ENCODE results near the gene MORC2. TPM values are rescaled to one million over a fixed set of nuclear protein-coding genes. Genes with fewer than 3 reads are reported as not detected.

MORC2 gene
- total RNA-seq, 1 experiment from 2014 or later = 38.8 TPM

- H3K27ac Mint-ChIP-seq (ENCODE audit: unreplicated experiment) = no peak overlapping the region
- no peaks in the 10 kb centered on the region for H3K27me3 Mint-ChIP-seq (ENCODE audit: unreplicated experiment)
- H3K36me3 Mint-ChIP-seq (ENCODE audit: insufficient read depth, unreplicated experiment) = no peaks in the 10 kb centered on the region
- H3K4me1 Mint-ChIP-seq (ENCODE audit: low read depth, unreplicated experiment) = no peaks in the 10 kb centered on the region
- H3K9me3 Mint-ChIP-seq (ENCODE audit: low read depth, unreplicated experiment) = no peaks in the 10 kb centered on the region
- intact Hi-C loops (cut with micrococcal nuclease; ENCODE audit: unreplicated experiment) = loop anchor here (5.0 kb wide), 1 partner anchor 128 kb away; no protein-coding TSS in a partner anchor
- TF ChIP-seq CTCF (IDR thresholded peaks at IDR 0.05; ENCODE audit: unreplicated experiment) = no peak
- no peak overlapping the region for H3K4me3 Mint-ChIP-seq (ENCODE audit: low read depth, unreplicated experiment)
- CTCF ChIA-PET = interaction anchor here (0.9 to 1.6 kb wide), 7 partner anchors 18 to 127 kb away, joined by 3 to 11 read pairs (median 3); no protein-coding TSS in a partner anchor
- no peak for DNase-seq
- BruUV-seq (replicated peaks) = no TSS peak
Observed at GRCh38 chr22:30889996-30890480, 78.5 kb downstream of the MORC2 start.

- Mint-ChIP-seq H3K4me1 (ENCODE audit: low read depth, unreplicated experiment) (no peaks in the 10 kb centered on the region), H3K27me3 (ENCODE audit: unreplicated experiment) (no peaks in the 10 kb centered on the region), H3K27ac (ENCODE audit: unreplicated experiment) (no peak overlapping the region), H3K4me3 (ENCODE audit: low read depth, unreplicated experiment) (no peak overlapping the region), H3K9me3 (ENCODE audit: low read depth, unreplicated experiment) (no peaks in the 10 kb centered on the region), H3K36me3 (ENCODE audit: insufficient read depth, unreplicated experiment) (no peaks in the 10 kb centered on the region)
- intact Hi-C loops (cut with micrococcal nuclease; ENCODE audit: unreplicated experiment) = no loop called here
- BruUV-seq (replicated peaks) = no TSS peak
- CTCF ChIA-PET = interaction anchor here (0.7 to 1.6 kb wide), 4 partner anchors 18 to 73 kb away, joined by 3 to 7 read pairs (median 3); no protein-coding TSS in a partner anchor
- DNase-seq = no peak
- no peak for TF ChIP-seq CTCF (IDR thresholded peaks at IDR 0.05; ENCODE audit: unreplicated experiment)
Observed at GRCh38 chr22:30889268-30889995, 79.1 kb downstream of the MORC2 start.

GRCh38 chr22:30887861-30888260, 80.7 kb downstream of the MORC2 start:
- no TSS peak for BruUV-seq (replicated peaks)
- Mint-ChIP-seq H3K9me3 (ENCODE audit: low read depth, unreplicated experiment) (no peaks in the 10 kb centered on the region), H3K4me3 (ENCODE audit: low read depth, unreplicated experiment) (no peak overlapping the region), H3K27me3 (ENCODE audit: unreplicated experiment) (no peaks in the 10 kb centered on the region), H3K4me1 (ENCODE audit: low read depth, unreplicated experiment) (no peaks in the 10 kb centered on the region), H3K36me3 (ENCODE audit: insufficient read depth, unreplicated experiment) (no peaks in the 10 kb centered on the region), H3K27ac (ENCODE audit: unreplicated experiment) (no peak overlapping the region)
- intact Hi-C loops (cut with micrococcal nuclease; ENCODE audit: unreplicated experiment) = no loop called here
- CTCF ChIA-PET = no interaction called here
- DNase-seq = no peak
- TF ChIP-seq CTCF (IDR thresholded peaks at IDR 0.05; ENCODE audit: unreplicated experiment) = no peak

GRCh38 chr22:30887453-30887852, 81.1 kb downstream of the MORC2 start:
- no peaks in the 10 kb centered on the region for H3K9me3 Mint-ChIP-seq (ENCODE audit: low read depth, unreplicated experiment)
- intact Hi-C loops (cut with micrococcal nuclease; ENCODE audit: unreplicated experiment) = no loop called here
- no peak overlapping the region for H3K4me3 Mint-ChIP-seq (ENCODE audit: low read depth, unreplicated experiment)
- no peak for DNase-seq
- TF ChIP-seq CTCF (IDR thresholded peaks at IDR 0.05; ENCODE audit: unreplicated experiment) = no peak
- H3K27ac Mint-ChIP-seq (ENCODE audit: unreplicated experiment) = no peak overlapping the region
- BruUV-seq (replicated peaks) = no TSS peak
- H3K27me3 Mint-ChIP-seq (ENCODE audit: unreplicated experiment) = no peaks in the 10 kb centered on the region
- no peaks in the 10 kb centered on the region for H3K36me3 Mint-ChIP-seq (ENCODE audit: insufficient read depth, unreplicated experiment)
- H3K4me1 Mint-ChIP-seq (ENCODE audit: low read depth, unreplicated experiment) = peaks cover 4% of the 10 kb centered on the region
- CTCF ChIA-PET = no interaction called here

All from Calu3 (cell line).